Measurements from ENCODE around the gene KLHDC9. TPM values are rescaled to one million over a fixed set of nuclear protein-coding genes. Genes with fewer than 3 reads are reported as not detected.
"Not testable (repeated sequence)": the region's sequence is repeated elsewhere in the genome, so short reads cannot be mapped to it uniquely, and the experiment has no call there.

The KLHDC9 gene, protein sequence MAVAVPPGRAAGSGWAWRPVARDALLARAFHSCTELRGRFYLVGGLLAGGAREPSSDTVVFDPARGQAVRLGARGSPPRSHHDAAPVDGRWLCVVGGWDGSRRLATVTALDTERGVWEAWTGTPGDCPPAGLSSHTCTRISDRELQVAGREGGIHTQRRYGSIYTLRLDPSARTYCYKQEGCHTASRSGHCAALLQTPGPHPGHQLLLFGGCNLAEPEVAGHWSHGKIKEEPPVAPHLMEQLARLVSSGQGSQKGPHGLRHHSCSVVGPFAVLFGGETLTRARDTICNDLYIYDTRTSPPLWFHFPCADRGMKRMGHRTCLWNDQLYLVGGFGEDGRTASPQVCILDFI
- 0.76 and 1.7 TPM in 2 replicates for total RNA-seq

GRCh38 chr1:161098210-161099068, at the start of gene KLHDC9:
Gene KLHDC9 (plus strand): TSS chr1:161098361. CDS start chr1:161098536, 175 bp downstream.
- DNase-seq (ENCODE audit: low read depth in 2 of 2), result peak; percentile 59 to 79

GRCh38 chr1:161048949-161049722, 49.0 kb upstream of the KLHDC9 start:
- no peak for DNase-seq (ENCODE audit: low read depth in 2 of 2)

- DNase-seq (ENCODE audit: low read depth in 2 of 2), result no peak
These were observed 46.9 kb upstream of the KLHDC9 start for GRCh38 chr1:161051219-161051618.

DNA sequence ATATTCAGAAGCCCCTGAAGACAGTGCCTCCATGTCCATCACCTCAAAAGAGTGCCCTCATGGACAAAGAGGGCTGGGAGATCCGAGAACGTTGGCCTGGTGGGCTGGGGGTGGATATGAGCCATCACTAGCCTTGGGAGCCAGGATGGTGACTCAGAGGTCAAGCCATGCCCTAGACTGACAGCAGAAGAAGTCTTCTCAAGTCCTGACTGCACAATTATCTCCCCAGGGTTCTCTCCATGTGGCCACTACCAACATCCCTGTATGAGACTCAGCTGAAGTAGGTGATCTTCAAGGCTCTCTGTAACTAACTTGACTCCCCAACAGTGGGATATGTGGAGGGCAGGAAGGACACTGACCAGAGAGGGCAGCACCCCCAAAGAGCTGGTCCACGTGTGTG, 45.3 kb upstream of the KLHDC9 start:
- DNase-seq (ENCODE audit: low read depth in 2 of 2), result no peak

GRCh38 chr1:161054232-161054631, 43.9 kb upstream of the KLHDC9 start:
- no peak for DNase-seq (ENCODE audit: low read depth in 2 of 2)

GRCh38 chr1:161054805-161055204, 43.4 kb upstream of the KLHDC9 start:
- no peak for DNase-seq (ENCODE audit: low read depth in 2 of 2)

GRCh38 chr1:161059293-161059692, 38.9 kb upstream of the KLHDC9 start:
- no peak for DNase-seq (ENCODE audit: low read depth in 2 of 2)

GRCh38 chr1:161061419-161061818, 36.7 kb upstream of the KLHDC9 start:
- DNase-seq (ENCODE audit: low read depth in 2 of 2), result no peak

DNA sequence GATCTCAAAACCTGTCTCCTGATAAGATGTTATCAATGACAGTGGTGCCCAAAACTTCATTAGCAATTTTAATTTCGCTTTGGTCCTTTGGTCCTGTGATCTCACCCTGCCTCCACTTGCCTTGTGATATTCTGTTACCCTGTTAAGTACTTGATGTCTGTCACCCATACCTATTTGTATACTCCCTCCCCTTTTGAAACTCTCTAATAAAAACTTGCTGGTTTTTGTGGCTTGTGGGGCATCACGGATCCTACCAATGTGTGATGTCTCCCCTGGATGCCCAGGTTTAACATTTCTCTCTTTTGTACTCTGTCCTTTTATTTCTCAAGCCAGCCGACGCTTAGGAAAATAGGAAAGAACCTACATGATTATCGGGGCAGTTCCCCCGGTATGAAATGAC, 34.2 kb upstream of the KLHDC9 start:
- DNase-seq (ENCODE audit: low read depth in 2 of 2), result not testable (repeated sequence)

DNA sequence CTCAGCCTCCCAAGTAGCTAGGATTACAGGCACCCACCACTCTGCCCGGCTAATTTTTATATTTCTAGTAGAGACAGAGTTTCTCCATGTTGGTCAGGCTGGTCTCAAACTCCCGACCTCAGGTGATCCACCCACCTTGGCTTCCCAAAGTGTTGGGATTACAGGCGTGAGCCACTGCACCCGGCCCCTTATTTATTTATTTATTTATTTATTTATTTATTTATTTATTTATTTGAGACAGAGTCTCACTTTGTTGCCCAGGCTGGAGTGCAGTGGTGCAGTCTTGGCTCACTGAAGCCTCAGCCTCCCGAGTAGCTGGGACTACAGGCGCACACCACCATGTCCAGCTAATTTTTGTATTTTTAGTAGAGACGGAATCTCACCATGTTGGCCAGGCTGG, 32.5 kb upstream of the KLHDC9 start:
- not testable (repeated sequence) for DNase-seq (ENCODE audit: low read depth in 2 of 2)

GRCh38 chr1:161066694-161067093, 31.5 kb upstream of the KLHDC9 start:
- no peak for DNase-seq (ENCODE audit: low read depth in 2 of 2)

DNA sequence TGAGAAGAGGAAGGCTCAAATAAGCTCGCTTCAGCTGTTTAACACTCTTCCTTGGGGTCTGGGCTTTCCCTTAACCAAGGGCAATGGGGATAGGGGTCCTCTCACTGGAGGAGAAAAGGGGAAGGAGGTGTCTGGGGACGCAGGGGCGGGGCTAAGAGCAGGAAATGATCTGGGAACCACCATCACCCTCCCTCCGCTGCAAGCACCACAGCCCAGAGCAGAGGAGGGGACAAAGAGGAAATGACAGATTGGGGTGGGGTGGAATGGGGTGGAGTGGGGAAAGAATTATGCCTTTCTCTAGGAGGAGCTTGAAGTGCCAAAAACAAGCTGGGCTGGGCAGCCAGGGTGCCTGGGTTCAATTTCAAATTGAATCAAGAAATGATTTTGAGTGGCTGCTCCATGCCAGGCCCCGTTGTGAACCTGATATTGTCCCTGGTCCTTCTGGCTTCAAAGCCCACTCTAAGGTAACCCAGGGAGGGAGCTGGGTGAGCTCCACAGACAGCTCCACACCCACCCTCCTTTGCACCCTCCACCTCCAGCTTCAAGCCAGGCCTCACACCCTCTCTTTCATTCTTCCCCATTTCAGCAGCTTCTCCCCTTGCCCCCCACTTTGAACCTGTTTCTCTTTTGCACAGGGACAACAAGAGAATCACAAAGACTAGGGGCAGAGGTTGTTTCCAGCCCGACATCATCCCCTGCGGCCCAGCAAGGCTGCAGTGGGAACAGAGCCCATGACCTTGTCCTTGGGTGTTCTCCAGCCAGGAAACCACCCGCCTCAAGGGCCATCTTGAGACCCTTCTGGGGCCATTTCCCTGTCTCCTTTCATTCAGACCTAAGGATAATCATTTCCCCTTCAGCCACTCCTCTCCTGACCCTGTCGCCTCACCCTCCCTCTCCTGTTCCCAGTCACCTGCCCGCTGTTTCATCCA, 29.6 kb upstream of the KLHDC9 start:
- no peak for DNase-seq (ENCODE audit: low read depth in 2 of 2)

DNA sequence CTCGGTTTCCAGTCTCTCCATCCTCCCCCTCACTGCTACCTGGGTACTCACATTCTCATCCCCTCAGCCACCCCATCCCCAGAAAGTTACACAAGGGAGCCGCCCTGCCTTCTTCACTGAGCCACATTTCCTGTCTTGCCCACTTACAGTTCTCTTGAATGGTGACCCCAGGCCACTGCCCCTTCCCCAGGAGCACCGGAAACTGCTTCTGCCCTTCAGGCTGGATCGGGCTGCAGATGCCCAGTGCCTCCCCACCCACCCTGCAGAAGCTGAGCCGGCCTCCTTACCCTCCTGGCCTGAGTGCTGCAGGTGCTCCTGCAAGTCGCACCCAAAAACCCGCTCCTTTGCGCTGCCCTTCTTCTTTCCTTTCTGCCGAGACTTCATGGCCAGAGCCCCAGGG, 28.9 kb upstream of the KLHDC9 start:
- DNase-seq (ENCODE audit: low read depth in 2 of 2), result no peak

DNA sequence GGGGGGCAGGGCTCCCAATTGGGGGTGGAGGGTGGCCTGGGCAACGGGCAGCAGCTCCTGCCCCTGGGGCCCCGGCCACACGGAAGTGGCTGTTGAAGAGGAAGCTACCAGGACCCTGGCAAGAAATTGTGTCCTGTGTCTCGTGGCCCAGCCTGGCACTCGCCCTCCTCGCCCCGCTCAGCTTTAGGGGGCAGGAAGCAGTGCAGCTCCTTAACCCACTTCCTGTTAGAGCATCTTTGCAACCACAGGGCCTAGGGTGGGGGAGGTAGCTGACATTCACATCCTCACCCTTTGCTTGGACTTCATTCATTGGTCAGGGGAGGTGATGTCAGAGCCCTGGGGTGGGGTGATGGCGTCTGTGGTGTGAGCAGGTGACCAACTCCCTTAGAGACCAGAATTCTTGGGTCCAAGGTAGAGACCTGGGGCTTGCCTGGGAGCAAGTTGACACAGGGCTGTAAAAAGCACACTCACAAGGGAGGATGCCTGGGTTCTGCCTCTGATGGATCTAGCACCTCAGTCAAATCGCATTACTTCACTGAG, 28.4 kb upstream of the KLHDC9 start, which contains the start of gene ARHGAP30:
ARHGAP30 (minus strand) TSS at position 161 of the 540 bp plus-strand sequence. CDS start 267 bp downstream, outside the sequence.
- DNase-seq (ENCODE audit: low read depth in 2 of 2), result no peak

- DNase-seq (ENCODE audit: low read depth in 2 of 2), result no peak
These were observed 27.4 kb upstream of the KLHDC9 start for GRCh38 chr1:161070761-161071160.

DNA sequence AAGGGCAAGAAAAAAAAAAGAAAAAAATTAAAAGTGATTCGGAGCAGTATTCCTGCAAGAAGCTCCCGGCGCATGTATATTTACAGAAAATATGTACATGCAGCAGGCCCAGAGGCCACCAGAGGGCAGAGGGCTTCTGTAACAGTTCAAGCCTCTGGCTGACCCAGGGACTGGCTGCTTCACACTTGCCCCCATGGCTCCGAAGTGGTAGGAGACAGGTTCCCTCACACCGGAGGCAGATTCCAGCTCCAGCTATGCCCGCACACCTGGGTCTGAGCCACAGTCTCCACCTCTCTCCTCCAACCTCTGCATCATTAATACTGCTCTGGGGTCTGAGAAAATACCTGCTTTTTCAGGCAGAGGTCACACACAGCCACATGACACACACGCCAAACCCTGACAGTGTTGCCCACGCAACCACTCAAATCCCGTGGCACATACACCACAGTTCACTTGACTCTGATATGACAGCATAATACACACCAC, 26.2 kb upstream of the KLHDC9 start:
- peak in 1 of 2 donors; percentile 17 for DNase-seq (ENCODE audit: low read depth in 2 of 2)

GRCh38 chr1:161072751-161073449, 25.3 kb upstream of the KLHDC9 start:
- no peak for DNase-seq (ENCODE audit: low read depth in 2 of 2)

GRCh38 chr1:161073474-161074121, 24.6 kb upstream of the KLHDC9 start:
- DNase-seq (ENCODE audit: low read depth in 2 of 2), result no peak

Data from dermis microvascular lymphatic vessel endothelial cell (primary cell).